ENCODE measurements around the gene APC2. TPM values are rescaled to one million over a fixed set of nuclear protein-coding genes. Genes with fewer than 3 reads are reported as not detected.

Gene APC2
- total and polyA plus RNA-seq, 5 donors from 2014 or later, result 0.06 to 0.25 (median 0.07) TPM; not detected in 2

DNA sequence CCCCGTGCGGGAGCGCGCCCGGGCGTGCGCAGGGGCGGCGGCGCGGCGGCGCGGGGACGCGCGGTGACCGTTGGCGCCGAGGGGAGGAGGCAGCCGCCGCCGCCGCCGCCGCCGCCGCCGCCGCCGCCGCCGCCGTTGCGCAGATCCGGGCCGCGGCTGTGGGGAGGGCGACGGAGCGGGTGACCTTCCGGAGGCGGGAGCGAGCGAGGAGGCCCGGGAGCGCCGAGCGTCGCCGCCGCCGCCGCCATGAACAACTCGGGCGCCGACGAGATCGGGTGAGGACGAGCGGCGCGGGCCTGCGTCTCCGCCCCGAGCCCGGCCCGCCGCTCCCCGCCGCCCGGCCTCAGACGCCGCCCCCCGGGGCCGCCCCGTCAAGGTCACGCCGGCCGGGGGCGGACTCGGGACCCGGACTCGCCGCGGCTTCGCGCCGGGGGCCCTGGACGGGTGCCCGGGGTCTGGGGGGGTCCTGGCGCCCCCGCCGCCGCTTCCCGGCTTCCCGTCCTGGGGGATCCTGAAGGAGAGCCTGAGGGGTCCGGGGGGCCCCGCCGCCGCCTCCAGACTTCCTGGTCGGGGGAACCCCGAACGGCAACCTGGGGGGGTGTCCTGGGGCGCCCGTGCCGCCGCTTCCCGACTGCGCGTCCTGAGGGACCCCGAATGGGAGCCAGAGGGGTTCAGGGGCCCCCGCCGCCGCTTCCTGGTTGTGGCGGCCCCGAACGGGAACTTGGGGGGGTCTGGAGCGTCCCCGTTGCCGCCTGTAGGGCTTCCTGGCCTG lies 42.2 kb upstream of the APC2 start, which contains the start of gene DAZAP1:
DAZAP1 (plus strand) TSS at position 59 of the 772 bp plus-strand sequence; CDS start at position 247, 188 bp downstream.
- H3K4me3 ChIP-seq (ENCODE audit: low read depth, low read length), result peak within 1 kb of the TSS; percentile 68
- peaks cover 48% of the 10 kb centered on the region for H3K4me1 ChIP-seq (ENCODE audit: control insufficient read depth, insufficient read depth, low read length, poor library complexity, severe bottlenecking)
- H3K9me3 Mint-ChIP-seq, result peaks cover 0 to 1% (median 0%) of the 10 kb centered on the region in 7 donors
- H3K27me3 Mint-ChIP-seq, result peaks cover 3% of the 10 kb centered on the region
- peaks cover 0 to 47% (median 29%) of the 10 kb centered on the region in 4 donors for H3K4me1 Mint-ChIP-seq
- no peaks in the 10 kb centered on the region for H3K27me3 ChIP-seq (ENCODE audit: control insufficient read depth, insufficient read depth, low read length)
- H3K4me3 Mint-ChIP-seq, result peak within 1 kb of the TSS; percentile 85 to 96 (median 96)
- H3K36me3 ChIP-seq (ENCODE audit: control insufficient read depth, insufficient read depth, low read length), result peaks cover 7% of the 10 kb centered on the region
- no peaks in the 10 kb centered on the region for H3K9me3 ChIP-seq (ENCODE audit: control insufficient read depth in 2 of 2, low read length in 2 of 2)
- peak; percentile 19 to 41 (median 27) for DNase-seq
- H3K27ac Mint-ChIP-seq, result peak within 1 kb of the TSS; percentile 60 to 93 (median 86)
- H3K36me3 Mint-ChIP-seq, result peaks cover 8% of the 10 kb centered on the region
- H3K27ac ChIP-seq (ENCODE audit: insufficient read depth, low read length, poor library complexity, severe bottlenecking), result peak within 1 kb of the TSS; percentile 89
- ATAC-seq (ENCODE audit: low read depth in 2 of 2), result peak in 1 of 2 donors; percentile 6

DNA sequence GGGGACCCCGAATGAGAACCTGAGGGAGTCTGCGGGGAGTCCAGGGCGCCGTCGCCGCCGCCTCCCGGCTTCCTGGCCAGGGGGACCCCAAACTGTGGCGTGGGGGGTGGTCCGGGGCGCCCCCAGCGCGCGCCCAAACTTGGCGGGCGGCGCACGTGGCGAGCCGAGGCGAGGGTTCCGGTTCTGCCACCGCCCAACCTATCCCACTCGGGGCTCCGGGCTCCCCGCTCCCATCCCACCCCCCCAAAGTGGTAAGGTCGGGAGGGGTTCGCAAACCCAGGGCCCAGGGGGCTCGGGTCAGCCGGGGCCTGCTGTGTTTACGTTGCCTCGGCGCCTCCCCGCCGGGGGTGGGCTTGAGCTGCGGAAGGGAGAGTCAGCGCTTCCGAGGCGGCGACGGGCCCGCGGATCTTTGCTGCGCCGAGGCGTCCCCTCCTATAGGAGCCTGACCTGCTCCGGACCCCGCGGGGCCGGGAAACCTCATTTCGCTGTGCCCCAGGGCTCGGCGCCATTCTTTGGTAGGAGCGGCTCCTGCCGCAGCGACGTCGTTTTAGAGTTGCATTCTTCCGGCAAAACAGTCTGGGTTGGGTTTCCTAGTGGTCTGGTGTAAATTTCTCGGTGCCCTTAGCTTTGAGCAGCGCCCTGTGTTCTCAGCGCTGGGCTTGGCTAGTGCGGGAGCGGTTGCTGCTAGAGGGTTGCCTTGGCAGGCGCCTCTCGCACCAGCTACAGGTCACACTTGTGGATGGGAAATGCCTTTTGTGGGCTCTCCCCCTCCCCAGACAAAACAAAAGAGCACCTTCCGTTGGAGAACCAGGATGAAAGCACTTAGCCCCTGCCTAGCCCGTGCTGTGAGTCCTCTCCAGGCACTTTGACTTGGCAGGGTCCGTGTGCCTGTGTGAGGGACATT lies 41.4 kb upstream of the APC2 start:
- Mint-ChIP-seq H3K27me3 (no peaks in the 10 kb centered on the region), H3K4me3 (peak overlapping the region; percentile 95 to 99 (median 96)), H3K36me3 (peaks cover 8% of the 10 kb centered on the region), H3K4me1 (peaks cover 0 to 54% (median 33%) of the 10 kb centered on the region in 4 donors), H3K9me3 (no peaks in the 10 kb centered on the region), H3K27ac (peak overlapping the region; percentile 92 to 96 (median 93))
- no peaks in the 10 kb centered on the region for H3K27me3 ChIP-seq (ENCODE audit: control insufficient read depth, insufficient read depth, low read length)
- peaks cover 13% of the 10 kb centered on the region for H3K36me3 ChIP-seq (ENCODE audit: control insufficient read depth, insufficient read depth, low read length)
- peaks cover 56% of the 10 kb centered on the region for H3K4me1 ChIP-seq (ENCODE audit: control insufficient read depth, insufficient read depth, low read length, poor library complexity, severe bottlenecking)
- no peaks in the 10 kb centered on the region for H3K9me3 ChIP-seq (ENCODE audit: control insufficient read depth in 2 of 2, low read length in 2 of 2)
- peak overlapping the region; percentile 69 for H3K4me3 ChIP-seq (ENCODE audit: low read depth, low read length)
- DNase-seq (peak; percentile 35 to 82 (median 65)), ATAC-seq (ENCODE audit: low read depth in 2 of 2) (peak; percentile 7 to 12)
- peak overlapping the region; percentile 89 for H3K27ac ChIP-seq (ENCODE audit: insufficient read depth, low read length, poor library complexity, severe bottlenecking)

- H3K36me3 Mint-ChIP-seq, result peaks cover 8% of the 10 kb centered on the region
- peak overlapping the region; percentile 92 to 96 (median 93) for H3K27ac Mint-ChIP-seq
- no peaks in the 10 kb centered on the region for H3K9me3 Mint-ChIP-seq
- Histone ChIP-seq H3K27me3 (ENCODE audit: control insufficient read depth, insufficient read depth, low read length) (no peaks in the 10 kb centered on the region), H3K36me3 (ENCODE audit: control insufficient read depth, insufficient read depth, low read length) (peaks cover 13% of the 10 kb centered on the region), H3K4me3 (ENCODE audit: low read depth, low read length) (peak overlapping the region; percentile 69), H3K4me1 (ENCODE audit: control insufficient read depth, insufficient read depth, low read length, poor library complexity, severe bottlenecking) (peaks cover 61% of the 10 kb centered on the region), H3K27ac (ENCODE audit: insufficient read depth, low read length, poor library complexity, severe bottlenecking) (peak overlapping the region; percentile 89), H3K9me3 (ENCODE audit: control insufficient read depth in 2 of 2, low read length in 2 of 2) (no peaks in the 10 kb centered on the region)
- peak overlapping the region; percentile 95 to 99 (median 96) for H3K4me3 Mint-ChIP-seq
- peaks cover 0 to 62% (median 37%) of the 10 kb centered on the region in 4 donors for H3K4me1 Mint-ChIP-seq
- ATAC-seq (ENCODE audit: low read depth in 2 of 2), result no peak
- H3K27me3 Mint-ChIP-seq, result no peaks in the 10 kb centered on the region
- DNase-seq, result no peak
Measured at GRCh38 chr19:1409204-1410005, 40.5 kb upstream of the APC2 start.

DNA sequence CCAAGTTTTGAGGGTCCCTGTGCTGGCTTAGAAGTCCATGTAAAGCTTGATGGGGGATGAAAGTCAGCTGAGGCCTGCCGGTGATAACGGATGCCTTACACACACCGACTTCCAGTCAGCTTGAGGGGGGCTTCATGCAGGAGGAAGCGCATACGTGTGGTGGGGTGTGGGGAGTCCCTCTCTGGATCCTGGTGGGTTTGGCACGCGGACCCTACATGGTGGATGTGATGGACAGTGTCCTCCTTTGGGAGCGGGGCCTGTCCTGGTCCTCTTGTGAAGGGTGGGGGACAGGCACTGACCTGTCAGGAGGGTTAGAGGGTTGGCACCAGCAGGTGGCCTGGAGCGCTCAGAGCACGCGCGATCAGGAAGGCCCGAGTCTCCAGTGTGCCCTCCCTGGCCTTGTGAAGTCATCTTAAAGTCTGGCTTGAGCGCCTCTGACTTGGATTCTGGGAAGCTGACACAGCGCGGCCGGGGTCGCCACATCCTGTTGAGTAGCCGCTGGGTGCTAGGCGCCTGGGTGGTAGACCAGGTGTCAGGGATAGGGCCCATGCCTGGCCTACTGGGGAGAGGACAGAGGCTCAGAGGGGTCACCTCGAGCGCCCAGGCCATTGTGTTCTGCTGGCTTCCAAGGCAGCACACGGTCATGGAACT lies 39.7 kb upstream of the APC2 start:
- H3K27ac ChIP-seq (ENCODE audit: insufficient read depth, low read length, poor library complexity, severe bottlenecking), result no peak overlapping the region
- Mint-ChIP-seq H3K36me3 (peaks cover 12% of the 10 kb centered on the region), H3K4me1 (peaks cover 0 to 69% (median 42%) of the 10 kb centered on the region in 4 donors), H3K4me3 (peak overlapping the region; percentile 95 to 99 (median 96)), H3K9me3 (no peaks in the 10 kb centered on the region), H3K27ac (peak overlapping the region; percentile 75 to 97 (median 93)), H3K27me3 (no peaks in the 10 kb centered on the region)
- peak overlapping the region; percentile 32 for H3K4me3 ChIP-seq (ENCODE audit: low read depth, low read length)
- ATAC-seq (ENCODE audit: low read depth in 2 of 2) (no peak), DNase-seq (no peak)
- H3K9me3 ChIP-seq (ENCODE audit: control insufficient read depth in 2 of 2, low read length in 2 of 2), result no peaks in the 10 kb centered on the region
- peaks cover 69% of the 10 kb centered on the region for H3K4me1 ChIP-seq (ENCODE audit: control insufficient read depth, insufficient read depth, low read length, poor library complexity, severe bottlenecking)
- H3K27me3 ChIP-seq (ENCODE audit: control insufficient read depth, insufficient read depth, low read length), result no peaks in the 10 kb centered on the region
- H3K36me3 ChIP-seq (ENCODE audit: control insufficient read depth, insufficient read depth, low read length), result peaks cover 13% of the 10 kb centered on the region

DNA sequence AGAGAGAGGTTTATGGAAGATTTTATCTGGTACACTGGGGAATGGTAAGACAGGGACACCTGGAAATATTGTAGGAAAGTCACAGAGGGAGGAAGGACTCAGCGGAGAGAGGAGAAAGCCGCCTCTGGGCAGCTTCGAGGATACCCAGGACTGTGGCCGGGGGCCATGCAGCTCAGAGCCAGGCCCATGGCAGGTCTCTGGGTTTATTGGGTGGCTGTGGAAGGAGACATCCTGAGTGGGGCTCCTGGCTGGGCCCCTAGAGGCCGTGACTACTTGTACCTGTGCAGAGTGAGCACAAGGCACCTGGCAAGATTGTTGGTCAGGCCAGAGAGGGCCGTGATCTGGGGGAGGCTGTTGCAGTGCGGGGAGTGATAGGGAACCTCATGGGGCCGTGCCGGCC lies 39.1 kb upstream of the APC2 start:
- Mint-ChIP-seq H3K27me3 (no peaks in the 10 kb centered on the region), H3K36me3 (peaks cover 12% of the 10 kb centered on the region), H3K27ac (peak overlapping the region; percentile 75 to 97 (median 93)), H3K4me1 (peaks cover 0 to 75% (median 45%) of the 10 kb centered on the region in 4 donors), H3K4me3 (peak overlapping the region; percentile 88 to 96 (median 96)), H3K9me3 (no peaks in the 10 kb centered on the region)
- DNase-seq, result no peak
- H3K4me1 ChIP-seq (ENCODE audit: control insufficient read depth, insufficient read depth, low read length, poor library complexity, severe bottlenecking), result peaks cover 74% of the 10 kb centered on the region
- H3K27ac ChIP-seq (ENCODE audit: insufficient read depth, low read length, poor library complexity, severe bottlenecking), result no peak overlapping the region
- H3K4me3 ChIP-seq (ENCODE audit: low read depth, low read length), result peak overlapping the region; percentile 32
- no peaks in the 10 kb centered on the region for H3K9me3 ChIP-seq (ENCODE audit: control insufficient read depth in 2 of 2, low read length in 2 of 2)
- peaks cover 13% of the 10 kb centered on the region for H3K36me3 ChIP-seq (ENCODE audit: control insufficient read depth, insufficient read depth, low read length)
- H3K27me3 ChIP-seq (ENCODE audit: control insufficient read depth, insufficient read depth, low read length), result no peaks in the 10 kb centered on the region
- ATAC-seq (ENCODE audit: low read depth in 2 of 2), result no peak

GRCh38 chr19:1411255-1412191 lies 38.4 kb upstream of the APC2 start:
- no peak overlapping the region for H3K27ac ChIP-seq (ENCODE audit: insufficient read depth, low read length, poor library complexity, severe bottlenecking)
- peaks cover 18% of the 10 kb centered on the region for H3K36me3 ChIP-seq (ENCODE audit: control insufficient read depth, insufficient read depth, low read length)
- no peaks in the 10 kb centered on the region for H3K9me3 ChIP-seq (ENCODE audit: control insufficient read depth in 2 of 2, low read length in 2 of 2)
- ATAC-seq (ENCODE audit: low read depth in 2 of 2) (no peak), DNase-seq (peak in 1 of 3 donors; percentile 39)
- peak overlapping the region in 2 of 3 donors; percentile 14 to 93 for H3K27ac Mint-ChIP-seq
- H3K4me1 Mint-ChIP-seq, result peaks cover 0 to 79% (median 44%) of the 10 kb centered on the region in 4 donors
- no peaks in the 10 kb centered on the region for H3K9me3 Mint-ChIP-seq
- H3K4me1 ChIP-seq (ENCODE audit: control insufficient read depth, insufficient read depth, low read length, poor library complexity, severe bottlenecking), result peaks cover 78% of the 10 kb centered on the region
- H3K4me3 ChIP-seq (ENCODE audit: low read depth, low read length), result no peak overlapping the region
- no peaks in the 10 kb centered on the region for H3K27me3 Mint-ChIP-seq
- H3K4me3 Mint-ChIP-seq, result peak overlapping the region; percentile 50 to 96 (median 92)
- H3K27me3 ChIP-seq (ENCODE audit: control insufficient read depth, insufficient read depth, low read length), result no peaks in the 10 kb centered on the region
- peaks cover 12% of the 10 kb centered on the region for H3K36me3 Mint-ChIP-seq
